ENCODE results near the gene TMEM134. TPM values are rescaled to one million over a fixed set of nuclear protein-coding genes. Genes with fewer than 3 reads are reported as not detected.
A peak's percentile ranks its signal among the peaks of the same experiment; 100 is the strongest.

The TMEM134 gene
- total RNA-seq, 1 experiment from 2014 or later: 73.5 TPM

GRCh38 chr11:67448220-67448609 lies 20.8 kb downstream of the TMEM134 start:
- H3K9ac ChIP-seq (ENCODE audit: low read length): no peak overlapping the region
- H2AFZ ChIP-seq (ENCODE audit: low read length): no peak overlapping the region
- no peaks in the 10 kb centered on the region for H3K9me3 ChIP-seq (ENCODE audit: low read length)
- ATAC-seq (no peak), DNase-seq (no peak)
- 0 out of 2 replicates have a peak, but pooled peaks cover 6% of the 10 kb centered on the region for H3K4me1 ChIP-seq (ENCODE audit: insufficient read depth, low read length)
- POLR2A ChIA-PET (ENCODE audit: unreplicated experiment): no interaction called here
- intact Hi-C loops (cut with micrococcal nuclease): no loop called here
- no peaks in the 10 kb centered on the region for H3K9me2 ChIP-seq (replicated peaks; ENCODE audit: low read length)
- H4K20me1 ChIP-seq (ENCODE audit: low read length): no peaks in the 10 kb centered on the region
- H3K4me2 ChIP-seq (ENCODE audit: low read length): no peak overlapping the region
- no peak for TF ChIP-seq EZH2phosphoT487 (IDR thresholded peaks at IDR 0.05; ENCODE audit: borderline replicate concordance, low read length)
- TF ChIP-seq, protein P1, sequence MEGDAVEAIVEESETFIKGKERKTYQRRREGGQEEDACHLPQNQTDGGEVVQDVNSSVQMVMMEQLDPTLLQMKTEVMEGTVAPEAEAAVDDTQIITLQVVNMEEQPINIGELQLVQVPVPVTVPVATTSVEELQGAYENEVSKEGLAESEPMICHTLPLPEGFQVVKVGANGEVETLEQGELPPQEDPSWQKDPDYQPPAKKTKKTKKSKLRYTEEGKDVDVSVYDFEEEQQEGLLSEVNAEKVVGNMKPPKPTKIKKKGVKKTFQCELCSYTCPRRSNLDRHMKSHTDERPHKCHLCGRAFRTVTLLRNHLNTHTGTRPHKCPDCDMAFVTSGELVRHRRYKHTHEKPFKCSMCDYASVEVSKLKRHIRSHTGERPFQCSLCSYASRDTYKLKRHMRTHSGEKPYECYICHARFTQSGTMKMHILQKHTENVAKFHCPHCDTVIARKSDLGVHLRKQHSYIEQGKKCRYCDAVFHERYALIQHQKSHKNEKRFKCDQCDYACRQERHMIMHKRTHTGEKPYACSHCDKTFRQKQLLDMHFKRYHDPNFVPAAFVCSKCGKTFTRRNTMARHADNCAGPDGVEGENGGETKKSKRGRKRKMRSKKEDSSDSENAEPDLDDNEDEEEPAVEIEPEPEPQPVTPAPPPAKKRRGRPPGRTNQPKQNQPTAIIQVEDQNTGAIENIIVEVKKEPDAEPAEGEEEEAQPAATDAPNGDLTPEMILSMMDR (conservative IDR thresholded peaks at IDR 0.05; ENCODE audit: low read depth, low read length): no peak
- no peak for TF ChIP-seq EZH2 (IDR thresholded peaks at IDR 0.05; ENCODE audit: low read length, unreplicated experiment)
- H3K36me3 ChIP-seq (ENCODE audit: low read depth, low read length): no peaks in the 10 kb centered on the region
- H3K27ac ChIP-seq (ENCODE audit: low read length): no peak overlapping the region
- no TSS peak for BruUV-seq (replicated peaks)
- H3F3A ChIP-seq (ENCODE audit: low read length, unreplicated experiment): no peaks in the 10 kb centered on the region
- H3K4me3 ChIP-seq (ENCODE audit: low read length): no peak overlapping the region
- no peaks in the 10 kb centered on the region for H3K79me2 ChIP-seq (ENCODE audit: low read length)
- H3K27me3 ChIP-seq (ENCODE audit: low read length): no peaks in the 10 kb centered on the region
- CTCF ChIA-PET: no interaction called here

- no peaks in the 10 kb centered on the region for H4K20me1 ChIP-seq (ENCODE audit: low read length)
- no peak overlapping the region for H3K27ac ChIP-seq (ENCODE audit: low read length)
- no peaks in the 10 kb centered on the region for H3K27me3 ChIP-seq (ENCODE audit: low read length)
- no peak for DNase-seq
- no peaks in the 10 kb centered on the region for H3K9me2 ChIP-seq (replicated peaks; ENCODE audit: low read length)
- 0 out of 2 replicates have a peak, but pooled peaks cover 6% of the 10 kb centered on the region for H3K4me1 ChIP-seq (ENCODE audit: insufficient read depth, low read length)
- ChIA-PET CTCF (no interaction called here), POLR2A (ENCODE audit: unreplicated experiment) (no interaction called here)
- H3K79me2 ChIP-seq (ENCODE audit: low read length): 0 out of 2 replicates have a peak, but pooled peaks cover 6% of the 10 kb centered on the region
- no peak for ATAC-seq
- no peaks in the 10 kb centered on the region for H3K9me3 ChIP-seq (ENCODE audit: low read length)
- H3K4me2 ChIP-seq (ENCODE audit: low read length): no peak overlapping the region
- H3F3A ChIP-seq (ENCODE audit: low read length, unreplicated experiment): no peaks in the 10 kb centered on the region
- H2AFZ ChIP-seq (ENCODE audit: low read length): no peak overlapping the region
- TF ChIP-seq, protein P1 (conservative IDR thresholded peaks at IDR 0.05; ENCODE audit: low read depth, low read length): no peak
- intact Hi-C loops (cut with micrococcal nuclease): no loop called here
- no TSS peak for BruUV-seq (replicated peaks)
- H3K4me3 ChIP-seq (ENCODE audit: low read length): no peak overlapping the region
- H3K9ac ChIP-seq (ENCODE audit: low read length): no peak overlapping the region
- H3K36me3 ChIP-seq (ENCODE audit: low read depth, low read length): no peaks in the 10 kb centered on the region
Observed at GRCh38 chr11:67445515-67445914, 23.5 kb downstream of the TMEM134 start.

DNA sequence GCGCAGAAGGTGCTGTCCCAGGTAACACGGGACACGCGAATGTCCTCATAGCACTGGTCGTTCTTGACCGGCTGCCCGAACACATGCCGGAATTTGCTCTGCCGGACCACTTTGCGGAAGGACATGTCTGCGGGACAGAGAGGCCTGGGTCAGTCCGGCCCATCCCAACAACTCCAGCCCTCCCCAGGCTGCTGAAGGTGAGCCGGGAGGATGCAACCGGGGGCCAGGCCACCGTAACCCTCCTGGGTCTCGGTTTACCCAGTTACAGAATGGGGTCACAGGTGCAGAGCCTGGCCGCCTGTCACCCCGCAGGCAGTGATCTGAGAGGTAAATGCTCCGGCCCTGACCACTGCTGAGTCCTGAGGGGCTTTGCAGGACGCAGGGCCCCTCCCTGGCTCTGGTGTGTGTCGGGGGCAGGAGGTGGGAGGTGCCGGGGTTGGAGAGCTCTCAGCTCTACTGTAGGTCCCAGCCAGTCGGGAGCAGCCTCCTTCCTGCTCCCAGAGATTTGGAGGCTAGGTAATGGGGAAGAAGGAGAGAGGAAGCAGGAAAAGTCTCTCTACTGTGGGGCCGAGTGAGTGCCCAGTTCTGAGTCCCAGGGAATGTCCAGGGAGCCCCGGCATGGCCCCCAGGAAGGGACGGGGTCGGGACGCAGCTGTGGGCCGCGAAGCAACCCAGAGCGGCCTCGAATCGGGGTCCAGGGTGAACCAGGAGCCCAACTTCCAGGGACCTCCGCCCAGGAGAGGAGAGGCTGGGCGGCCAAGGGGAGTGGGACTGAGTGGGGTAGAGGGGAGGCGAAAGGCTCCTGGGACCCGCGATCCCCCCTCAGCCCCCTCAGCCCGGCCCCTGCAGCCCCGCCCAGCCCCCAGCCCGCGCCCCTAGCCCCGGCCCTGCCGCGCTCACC lies 26.3 kb downstream of the TMEM134 start:
- DNase-seq (peak; percentile 29), ATAC-seq (peak; percentile 23)
- Histone ChIP-seq H2AFZ (ENCODE audit: low read length) (no peak overlapping the region), H3K27me3 (ENCODE audit: low read length) (no peaks in the 10 kb centered on the region), H3K27ac (ENCODE audit: low read length) (peak overlapping the region; percentile 31), H4K20me1 (ENCODE audit: low read length) (no peaks in the 10 kb centered on the region), H3K36me3 (ENCODE audit: low read depth, low read length) (peaks cover 3% of the 10 kb centered on the region; the same call in 1 of the 2 replicates), H3K79me2 (ENCODE audit: low read length) (0 out of 2 replicates have a peak, but pooled peaks cover 6% of the 10 kb centered on the region), H3K4me2 (ENCODE audit: low read length) (peak overlapping the region; percentile 89), H3K9me2 (replicated peaks; ENCODE audit: low read length) (no peaks in the 10 kb centered on the region), H3F3A (ENCODE audit: low read length, unreplicated experiment) (peaks cover 5% of the 10 kb centered on the region), H3K4me3 (ENCODE audit: low read length) (peak overlapping the region; percentile 82), H3K9ac (ENCODE audit: low read length) (peak overlapping the region; percentile 77), H3K4me1 (ENCODE audit: insufficient read depth, low read length) (0 out of 2 replicates have a peak, but pooled peaks cover 6% of the 10 kb centered on the region), H3K9me3 (ENCODE audit: low read length) (no peaks in the 10 kb centered on the region)
- CTCF ChIA-PET: no interaction called here
- intact Hi-C loops (cut with micrococcal nuclease): loop anchor here (1.0 to 2.0 kb wide), 3 partner anchors 14 to 64 kb away; partner anchors contain the start of gene RPS6KB2
- no TSS peak for BruUV-seq (replicated peaks)
- TF ChIP-seq EZH2phosphoT487 (IDR thresholded peaks at IDR 0.05; ENCODE audit: borderline replicate concordance, low read length) (no peak), EZH2 (IDR thresholded peaks at IDR 0.05; ENCODE audit: low read length, unreplicated experiment) (no peak)
- TF ChIP-seq, protein P1 (conservative IDR thresholded peaks at IDR 0.05; ENCODE audit: low read depth, low read length): no peak
- POLR2A ChIA-PET (ENCODE audit: unreplicated experiment): interaction anchor here (0.7 kb wide), 1 partner anchor 13 kb away, joined by 6 read pairs; no protein-coding TSS in a partner anchor
